Dendritic cell treated with granulocyte-macrophage colony-stimulating factor and Interleukin-4, amounts not matched to agents 40 ng/mL and 50 ng/mL, for 4 days (primary cell): Measurements from ENCODE around the gene C11orf97.
"Not testable (repeated sequence)": the region's sequence is repeated elsewhere in the genome, so short reads cannot be mapped to it uniquely, and the experiment has no call there.

Experiments used
- H3K27ac Mint-ChIP-seq: one replicate; pipeline ENCODE4 v1.8.0; 2022; ENCODE audit warnings: mild to moderate bottlenecking, mixed read lengths
- H3K27me3 Mint-ChIP-seq: one replicate; pipeline ENCODE4 v1.8.0; 2022; ENCODE audit warnings: mild to moderate bottlenecking, mixed read lengths
- H3K36me3 Mint-ChIP-seq: one replicate; pipeline ENCODE4 v1.8.0; 2022; ENCODE audit warnings: low read depth, mixed read lengths
- H3K4me1 Mint-ChIP-seq: one replicate; pipeline ENCODE4 v1.8.0; 2022; ENCODE audit warnings: low read depth, mixed read lengths
- H3K4me3 Mint-ChIP-seq: one replicate; pipeline ENCODE4 v1.8.0; 2022; ENCODE audit warnings: mild to moderate bottlenecking, moderate library complexity, mixed read lengths
- H3K9me3 Mint-ChIP-seq: one replicate; pipeline ENCODE4 v1.8.0; 2022; ENCODE audit warnings: mixed read lengths
- intact Hi-C: fragments of 100-400 bp; cut with micrococcal nuclease; formaldehyde crosslinking; loops from one replicate; pipeline ENCODE4 v1.15.0; 2022

Gene C11orf97

GRCh38 chr11:94555752-94556329, 43.6 kb downstream of the C11orf97 start:
- H3K4me3 Mint-ChIP-seq, H3K27me3 Mint-ChIP-seq, H3K9me3 Mint-ChIP-seq, H3K27ac Mint-ChIP-seq, H3K36me3 Mint-ChIP-seq, intact Hi-C loops: not testable (repeated sequence)
- peaks cover 43% of the 10 kb centered on the region for H3K4me1 Mint-ChIP-seq

GRCh38 chr11:94557421-94557820, 45.2 kb downstream of the C11orf97 start:
- Mint-ChIP-seq H3K36me3 (no peaks in the 10 kb centered on the region), H3K27ac (no peak overlapping the region), H3K4me1 (peaks cover 43% of the 10 kb centered on the region), H3K4me3 (no peak overlapping the region), H3K9me3 (no peaks in the 10 kb centered on the region), H3K27me3 (no peaks in the 10 kb centered on the region)
- intact Hi-C loops, result no loop called here

GRCh38 chr11:94557992-94558391, 45.7 kb downstream of the C11orf97 start:
- H3K4me3 Mint-ChIP-seq, result no peak overlapping the region
- H3K9me3 Mint-ChIP-seq, result no peaks in the 10 kb centered on the region
- H3K27ac Mint-ChIP-seq, result peak overlapping the region; percentile 70
- H3K36me3 Mint-ChIP-seq, result no peaks in the 10 kb centered on the region
- peaks cover 47% of the 10 kb centered on the region for H3K4me1 Mint-ChIP-seq
- intact Hi-C loops, result no loop called here
- H3K27me3 Mint-ChIP-seq, result no peaks in the 10 kb centered on the region

GRCh38 chr11:94558468-94558867, 46.2 kb downstream of the C11orf97 start:
- Mint-ChIP-seq H3K9me3 (no peaks in the 10 kb centered on the region), H3K27ac (peak overlapping the region; percentile 70), H3K4me1 (peaks cover 51% of the 10 kb centered on the region), H3K36me3 (no peaks in the 10 kb centered on the region), H3K27me3 (no peaks in the 10 kb centered on the region), H3K4me3 (no peak overlapping the region)
- intact Hi-C loops, result no loop called here

- Mint-ChIP-seq H3K4me3 (no peak overlapping the region), H3K4me1 (peaks cover 53% of the 10 kb centered on the region), H3K36me3 (no peaks in the 10 kb centered on the region), H3K27ac (peak overlapping the region; percentile 70), H3K27me3 (no peaks in the 10 kb centered on the region), H3K9me3 (no peaks in the 10 kb centered on the region)
- intact Hi-C loops, result no loop called here
Observed at GRCh38 chr11:94558932-94559331, 46.7 kb downstream of the C11orf97 start.

GRCh38 chr11:94559361-94559760, 47.1 kb downstream of the C11orf97 start:
- Mint-ChIP-seq H3K27me3 (no peaks in the 10 kb centered on the region), H3K9me3 (no peaks in the 10 kb centered on the region), H3K27ac (peak overlapping the region; percentile 70), H3K36me3 (no peaks in the 10 kb centered on the region), H3K4me3 (no peak overlapping the region), H3K4me1 (peaks cover 57% of the 10 kb centered on the region)
- intact Hi-C loops, result no loop called here

- Mint-ChIP-seq H3K4me3 (no peak overlapping the region), H3K27ac (peak overlapping the region; percentile 21), H3K9me3 (no peaks in the 10 kb centered on the region), H3K36me3 (no peaks in the 10 kb centered on the region), H3K4me1 (peaks cover 52% of the 10 kb centered on the region), H3K27me3 (no peaks in the 10 kb centered on the region)
- intact Hi-C loops, result no loop called here
Observed at GRCh38 chr11:94560834-94561233, 48.6 kb downstream of the C11orf97 start.

GRCh38 chr11:94563176-94563847, 51.1 kb downstream of the C11orf97 start:
- no peak overlapping the region for H3K4me3 Mint-ChIP-seq
- H3K9me3 Mint-ChIP-seq, result peaks cover 10% of the 10 kb centered on the region
- H3K4me1 Mint-ChIP-seq, result peaks cover 42% of the 10 kb centered on the region
- no peak overlapping the region for H3K27ac Mint-ChIP-seq
- intact Hi-C loops, result no loop called here
- no peaks in the 10 kb centered on the region for H3K27me3 Mint-ChIP-seq
- H3K36me3 Mint-ChIP-seq, result peaks cover 9% of the 10 kb centered on the region

GRCh38 chr11:94563848-94564467, 51.7 kb downstream of the C11orf97 start:
- Mint-ChIP-seq H3K36me3 (peaks cover 9% of the 10 kb centered on the region), H3K27me3 (no peaks in the 10 kb centered on the region), H3K4me3 (no peak overlapping the region), H3K27ac (no peak overlapping the region), H3K4me1 (peaks cover 35% of the 10 kb centered on the region), H3K9me3 (peaks cover 10% of the 10 kb centered on the region)
- intact Hi-C loops, result no loop called here

- Mint-ChIP-seq H3K4me3 (no peak within 1 kb of the TSS), H3K27me3 (no peaks in the 10 kb centered on the region), H3K27ac (no peak within 1 kb of the TSS), H3K9me3 (peaks cover 10% of the 10 kb centered on the region), H3K36me3 (peaks cover 9% of the 10 kb centered on the region), H3K4me1 (peaks cover 20% of the 10 kb centered on the region)
- intact Hi-C loops, result no loop called here
Observed at GRCh38 chr11:94567181-94567670, 55.0 kb downstream of the C11orf97 start, which contains the start of gene PIWIL4. TSS of gene PIWIL4 (plus strand) at chr11:94567368. CDS start at chr11:94567519, 151 bp downstream.

- Mint-ChIP-seq H3K4me1 (peaks cover 22% of the 10 kb centered on the region), H3K36me3 (peaks cover 9% of the 10 kb centered on the region), H3K27me3 (no peaks in the 10 kb centered on the region), H3K9me3 (peaks cover 10% of the 10 kb centered on the region), H3K27ac (no peak overlapping the region), H3K4me3 (no peak overlapping the region)
- intact Hi-C loops, result no loop called here
Observed at GRCh38 chr11:94568200-94568599, 55.9 kb downstream of the C11orf97 start.

GRCh38 chr11:94568717-94569116, 56.5 kb downstream of the C11orf97 start:
- no peak overlapping the region for H3K4me3 Mint-ChIP-seq
- peaks cover 10% of the 10 kb centered on the region for H3K9me3 Mint-ChIP-seq
- intact Hi-C loops, result no loop called here
- H3K27me3 Mint-ChIP-seq, result no peaks in the 10 kb centered on the region
- H3K36me3 Mint-ChIP-seq, result peaks cover 9% of the 10 kb centered on the region
- H3K4me1 Mint-ChIP-seq, result peaks cover 24% of the 10 kb centered on the region
- no peak overlapping the region for H3K27ac Mint-ChIP-seq

- H3K27me3 Mint-ChIP-seq, H3K36me3 Mint-ChIP-seq, H3K27ac Mint-ChIP-seq, intact Hi-C loops, H3K9me3 Mint-ChIP-seq, H3K4me3 Mint-ChIP-seq: not testable (repeated sequence)
- H3K4me1 Mint-ChIP-seq, result peaks cover 44% of the 10 kb centered on the region
Observed at GRCh38 chr11:94572975-94573374, 60.7 kb downstream of the C11orf97 start.

GRCh38 chr11:94574193-94574961, 62.1 kb downstream of the C11orf97 start:
- H3K4me3 Mint-ChIP-seq, result peak overlapping the region; percentile 74
- peaks cover 44% of the 10 kb centered on the region for H3K4me1 Mint-ChIP-seq
- intact Hi-C loops, result no loop called here

More at GRCh38 chr11:94574193-94574961, 62.1 kb downstream of the C11orf97 start:
- H3K27ac Mint-ChIP-seq, result peak overlapping the region; percentile 85
- H3K9me3 Mint-ChIP-seq, result no peaks in the 10 kb centered on the region
- no peaks in the 10 kb centered on the region for H3K36me3 Mint-ChIP-seq
- H3K27me3 Mint-ChIP-seq, result no peaks in the 10 kb centered on the region
